Neural cell (in vitro differentiated cells): ENCODE data around the gene ZNF142. TPM values are rescaled to one million over a fixed set of nuclear protein-coding genes. Genes with fewer than 3 reads are reported as not detected.

ENCODE experiments used
- H2AFZ ChIP-seq: fragments of 200-600, 300-800 bp; sonication (generic), shearing (Covaris generic); 2 replicates; pipeline ENCODE4 v1.6.0; 2014; ENCODE audit warnings: low read depth, mild to moderate bottlenecking, antibody characterized with exemption, low read length, moderate library complexity
- H3F3A ChIP-seq: fragments of 200-600 bp; shearing (Covaris generic); 2 replicates; pipeline ENCODE4 v1.6.1; 2016; ENCODE audit warnings: mild to moderate bottlenecking, moderate library complexity, mixed read lengths, antibody characterized with exemption, low read length; ENCODE audit not compliant: insufficient read depth, poor library complexity, severe bottlenecking
- H3K27ac ChIP-seq: fragments of 200-600, 300-800 bp; sonication (generic), shearing (Covaris generic); 2 replicates; pipeline ENCODE4 v1.5.1; 2014; ENCODE audit warnings: mild to moderate bottlenecking, low read length, moderate library complexity
- H3K27me3 ChIP-seq: fragments of 300-800, 200-600 bp; sonication (generic), shearing (Covaris generic); 2 replicates; pipeline ENCODE4 v1.6.0; 2014; ENCODE audit warnings: mild to moderate bottlenecking, low read depth, low read length, moderate library complexity; ENCODE audit not compliant: insufficient read depth
- H3K36me3 ChIP-seq: fragments of 300-800, 200-600 bp; sonication (generic), shearing (Covaris generic); 2 replicates; pipeline ENCODE4 v1.5.1; 2014; ENCODE audit warnings: mild to moderate bottlenecking, antibody characterized with exemption, low read length, moderate library complexity; ENCODE audit not compliant: insufficient read depth
- H3K4me2 ChIP-seq: fragments of 300-800, 200-600 bp; sonication (generic), shearing (Covaris generic); 2 replicates; pipeline ENCODE4 v1.6.0; 2014; ENCODE audit warnings: mild to moderate bottlenecking, low read length
- H3K4me3 ChIP-seq: fragments of 300-800, 200-600 bp; sonication (generic), shearing (Covaris generic); 2 replicates; pipeline ENCODE4 v1.5.1; 2014; ENCODE audit warnings: mild to moderate bottlenecking, low read length, moderate library complexity
- H3K79me2 ChIP-seq: fragments of 200-600 bp; shearing (Covaris generic); replicated peaks from 2 replicates; pipeline ENCODE4 v1.6.0; 2014; ENCODE audit warnings: mild to moderate bottlenecking, low read length, moderate library complexity; ENCODE audit not compliant: insufficient read depth
- H3K9ac ChIP-seq: fragments of 300-800, 200-600 bp; sonication (generic), shearing (Covaris generic); 2 replicates; pipeline ENCODE4 v1.6.1; 2016; ENCODE audit warnings: mild to moderate bottlenecking, low read length, mixed read lengths
- H3K9me2 ChIP-seq: fragments of 200-600 bp; shearing (Covaris generic); 2 replicates; pipeline ENCODE4 v1.6.1; 2016; ENCODE audit warnings: mild to moderate bottlenecking, low read length, mixed read lengths; ENCODE audit not compliant: insufficient read depth
- H3K9me3 ChIP-seq: fragments of 200-600, 300-800 bp; sonication (generic), shearing (Covaris generic); 2 replicates; pipeline ENCODE4 v1.6.1; 2016; ENCODE audit warnings: mild to moderate bottlenecking, mixed run types, low read length, moderate library complexity, mixed read lengths
- H4K20me1 ChIP-seq: fragments of 200-600 bp; shearing (Covaris generic); 2 replicates; pipeline ENCODE4 v1.6.1; 2016; ENCODE audit warnings: mild to moderate bottlenecking, mixed run types; ENCODE audit not compliant: insufficient read depth
- EP300 ChIP-seq: fragments of 450-650 bp; conservative IDR thresholded peaks from 2 replicates; pipeline ENCODE4 v1.6.1; 2014; ENCODE audit warnings: antibody characterized with exemption, mild to moderate bottlenecking, moderate library complexity; ENCODE audit not compliant: poor library complexity, severe bottlenecking
- EZH2 ChIP-seq: fragments of 200-600, 300-800 bp; shearing (Covaris generic), sonication (generic); IDR thresholded peaks from 2 replicates; pipeline ENCODE4 v1.6.1; 2014; ENCODE audit warnings: antibody characterized with exemption, low read length, borderline replicate concordance, mild to moderate bottlenecking; ENCODE audit not compliant: insufficient read depth, poor library complexity, severe bottlenecking
- MXI1 ChIP-seq: fragments of 450-650 bp; conservative IDR thresholded peaks from 2 replicates; pipeline ENCODE4 v1.6.1; 2014; ENCODE audit warnings: antibody characterized with exemption, mild to moderate bottlenecking; ENCODE audit not compliant: poor library complexity, severe bottlenecking
- POLR2AphosphoS5 ChIP-seq: IDR thresholded peaks from 2 replicates; pipeline ENCODE4 v1.6.1; 2012
- RAD21 ChIP-seq: fragments of 450-650 bp; conservative IDR thresholded peaks from 2 replicates; pipeline ENCODE4 v1.6.1; 2014; ENCODE audit warnings: antibody characterized with exemption, mild to moderate bottlenecking, moderate library complexity
- SMC3 ChIP-seq: fragments of 450-650 bp; conservative IDR thresholded peaks from 2 replicates; pipeline ENCODE4 v1.6.1; 2014; ENCODE audit warnings: antibody characterized with exemption, mild to moderate bottlenecking, moderate library complexity; ENCODE audit not compliant: poor library complexity
- TAF1 ChIP-seq: IDR thresholded peaks from 2 replicates; pipeline ENCODE4 v1.6.1; 2012; ENCODE audit warnings: low read depth
- polyA plus RNA-seq: library from polyadenylated mRNA; depleted of rRNA; stranded (reverse); fragments of >200 nt; gene quantifications from 2 replicates; pipeline ENCODE4 v1.2.3, GENCODE V29; 2014
- TF ChIP-seq, protein P1 (sequence below): fragments of 450-650 bp; IDR thresholded peaks from 2 replicates; pipeline ENCODE4 v1.5.1; 2014; ENCODE audit warnings: antibody characterized with exemption, mild to moderate bottlenecking, moderate library complexity; ENCODE audit not compliant: poor library complexity, severe bottlenecking
- TF ChIP-seq, protein P2 (sequence below): IDR thresholded peaks from 2 replicates; pipeline ENCODE4 v1.6.1; 2012; ENCODE audit warnings: borderline replicate concordance

ZNF142 gene
- polyA plus RNA-seq, 1 donor from 2014 or later = 4.8 TPM

- Histone ChIP-seq H3K9me3 (no peaks in the 10 kb centered on the region), H3K36me3 (no peaks in the 10 kb centered on the region), H4K20me1 (no peaks in the 10 kb centered on the region), H3K9me2 (no peaks in the 10 kb centered on the region), H2AFZ (peak overlapping the region; percentile 95), H3K79me2 (peaks cover 20% of the 10 kb centered on the region), H3K4me2 (peak overlapping the region; percentile 94), H3K9ac (peak overlapping the region; percentile 83), H3K27me3 (no peaks in the 10 kb centered on the region), H3K27ac (peak overlapping the region; percentile 74), H3K4me3 (peak overlapping the region; percentile 93), H3F3A (no peaks in the 10 kb centered on the region)
- TF ChIP-seq MXI1 (no peak), SMC3 (no peak), EZH2 (no peak), EP300 (no peak), RAD21 (no peak), TAF1 (no peak), POLR2AphosphoS5 (no peak)
- TF ChIP-seq, protein P1, sequence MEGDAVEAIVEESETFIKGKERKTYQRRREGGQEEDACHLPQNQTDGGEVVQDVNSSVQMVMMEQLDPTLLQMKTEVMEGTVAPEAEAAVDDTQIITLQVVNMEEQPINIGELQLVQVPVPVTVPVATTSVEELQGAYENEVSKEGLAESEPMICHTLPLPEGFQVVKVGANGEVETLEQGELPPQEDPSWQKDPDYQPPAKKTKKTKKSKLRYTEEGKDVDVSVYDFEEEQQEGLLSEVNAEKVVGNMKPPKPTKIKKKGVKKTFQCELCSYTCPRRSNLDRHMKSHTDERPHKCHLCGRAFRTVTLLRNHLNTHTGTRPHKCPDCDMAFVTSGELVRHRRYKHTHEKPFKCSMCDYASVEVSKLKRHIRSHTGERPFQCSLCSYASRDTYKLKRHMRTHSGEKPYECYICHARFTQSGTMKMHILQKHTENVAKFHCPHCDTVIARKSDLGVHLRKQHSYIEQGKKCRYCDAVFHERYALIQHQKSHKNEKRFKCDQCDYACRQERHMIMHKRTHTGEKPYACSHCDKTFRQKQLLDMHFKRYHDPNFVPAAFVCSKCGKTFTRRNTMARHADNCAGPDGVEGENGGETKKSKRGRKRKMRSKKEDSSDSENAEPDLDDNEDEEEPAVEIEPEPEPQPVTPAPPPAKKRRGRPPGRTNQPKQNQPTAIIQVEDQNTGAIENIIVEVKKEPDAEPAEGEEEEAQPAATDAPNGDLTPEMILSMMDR = no peak
- TF ChIP-seq, protein P2, sequence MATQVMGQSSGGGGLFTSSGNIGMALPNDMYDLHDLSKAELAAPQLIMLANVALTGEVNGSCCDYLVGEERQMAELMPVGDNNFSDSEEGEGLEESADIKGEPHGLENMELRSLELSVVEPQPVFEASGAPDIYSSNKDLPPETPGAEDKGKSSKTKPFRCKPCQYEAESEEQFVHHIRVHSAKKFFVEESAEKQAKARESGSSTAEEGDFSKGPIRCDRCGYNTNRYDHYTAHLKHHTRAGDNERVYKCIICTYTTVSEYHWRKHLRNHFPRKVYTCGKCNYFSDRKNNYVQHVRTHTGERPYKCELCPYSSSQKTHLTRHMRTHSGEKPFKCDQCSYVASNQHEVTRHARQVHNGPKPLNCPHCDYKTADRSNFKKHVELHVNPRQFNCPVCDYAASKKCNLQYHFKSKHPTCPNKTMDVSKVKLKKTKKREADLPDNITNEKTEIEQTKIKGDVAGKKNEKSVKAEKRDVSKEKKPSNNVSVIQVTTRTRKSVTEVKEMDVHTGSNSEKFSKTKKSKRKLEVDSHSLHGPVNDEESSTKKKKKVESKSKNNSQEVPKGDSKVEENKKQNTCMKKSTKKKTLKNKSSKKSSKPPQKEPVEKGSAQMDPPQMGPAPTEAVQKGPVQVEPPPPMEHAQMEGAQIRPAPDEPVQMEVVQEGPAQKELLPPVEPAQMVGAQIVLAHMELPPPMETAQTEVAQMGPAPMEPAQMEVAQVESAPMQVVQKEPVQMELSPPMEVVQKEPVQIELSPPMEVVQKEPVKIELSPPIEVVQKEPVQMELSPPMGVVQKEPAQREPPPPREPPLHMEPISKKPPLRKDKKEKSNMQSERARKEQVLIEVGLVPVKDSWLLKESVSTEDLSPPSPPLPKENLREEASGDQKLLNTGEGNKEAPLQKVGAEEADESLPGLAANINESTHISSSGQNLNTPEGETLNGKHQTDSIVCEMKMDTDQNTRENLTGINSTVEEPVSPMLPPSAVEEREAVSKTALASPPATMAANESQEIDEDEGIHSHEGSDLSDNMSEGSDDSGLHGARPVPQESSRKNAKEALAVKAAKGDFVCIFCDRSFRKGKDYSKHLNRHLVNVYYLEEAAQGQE = no peak
Measured at GRCh38 chr2:218659988-218660358, 550 bp upstream of the ZNF142 start.

DNA sequence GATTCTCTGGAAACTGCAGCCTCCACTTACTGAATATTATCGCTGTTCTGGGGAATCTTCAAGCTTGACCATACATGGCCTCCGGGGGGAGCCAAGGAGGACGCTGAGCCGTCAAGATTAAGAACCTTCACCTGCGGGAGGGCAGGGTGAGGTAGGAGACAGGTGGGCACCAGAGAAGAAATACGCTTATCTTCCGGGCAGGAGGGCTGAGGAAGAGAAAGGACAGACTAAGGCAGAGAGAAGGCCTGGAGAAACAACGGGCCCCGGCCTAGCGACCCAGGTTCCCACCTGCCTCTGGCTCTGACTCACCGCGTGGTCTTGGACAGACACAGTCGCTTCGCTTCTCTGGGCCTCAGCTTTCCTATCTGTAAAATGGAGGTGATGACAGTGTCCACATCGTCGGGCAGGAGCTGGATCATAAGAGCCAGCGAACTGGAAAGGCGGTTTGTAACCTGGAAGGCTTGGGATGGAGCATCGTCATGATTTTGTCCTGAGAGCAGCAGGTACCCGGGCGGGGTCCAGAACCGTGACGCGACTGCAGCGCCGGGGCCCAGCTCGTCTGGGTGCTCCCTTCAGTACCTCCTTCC, 659 bp downstream of the ZNF142 start:
- Histone ChIP-seq H3F3A (no peaks in the 10 kb centered on the region), H3K27me3 (no peaks in the 10 kb centered on the region), H3K9me3 (no peaks in the 10 kb centered on the region), H3K79me2 (peaks cover 20% of the 10 kb centered on the region), H2AFZ (peak overlapping the region; percentile 95), H3K9me2 (no peaks in the 10 kb centered on the region), H4K20me1 (no peaks in the 10 kb centered on the region), H3K36me3 (no peaks in the 10 kb centered on the region), H3K27ac (peak overlapping the region; percentile 74), H3K9ac (peak overlapping the region; percentile 83), H3K4me2 (peak overlapping the region; percentile 78), H3K4me3 (peak overlapping the region; percentile 93)
- no peak for TF ChIP-seq EZH2
- TF ChIP-seq, protein P2 = no peak
- TF ChIP-seq MXI1 = no peak
- TF ChIP-seq SMC3 = peak; percentile 30
- TF ChIP-seq, protein P1 = peak; percentile 54
